Peyer's patch (tissue), 4 donors: ENCODE data around the gene AMPD3.

Source experiments
- POLR2A ChIP-seq, 2 donors: fragments of 450-650 bp; IDR thresholded peaks; one replicate each; pipeline ENCODE4 v1.5.1; 2017; ENCODE audit warnings: antibody characterized with exemption in 2 of 2, mild to moderate bottlenecking in 2 of 2, moderate library complexity in 2 of 2
- TF ChIP-seq, protein P1 (sequence below), 6 experiments: fragments of 450-650 bp in 4 of 6; fragments of 200-600 bp in 2 of 6; sonication (generic) in 1 of 6; IDR thresholded peaks; one replicate each; pipeline ENCODE4 v1.5.1; 2017 to 2019; ENCODE audit warnings: antibody characterized with exemption in 6 of 6, mild to moderate bottlenecking in 3 of 6, moderate library complexity in 1 of 6

DNA sequence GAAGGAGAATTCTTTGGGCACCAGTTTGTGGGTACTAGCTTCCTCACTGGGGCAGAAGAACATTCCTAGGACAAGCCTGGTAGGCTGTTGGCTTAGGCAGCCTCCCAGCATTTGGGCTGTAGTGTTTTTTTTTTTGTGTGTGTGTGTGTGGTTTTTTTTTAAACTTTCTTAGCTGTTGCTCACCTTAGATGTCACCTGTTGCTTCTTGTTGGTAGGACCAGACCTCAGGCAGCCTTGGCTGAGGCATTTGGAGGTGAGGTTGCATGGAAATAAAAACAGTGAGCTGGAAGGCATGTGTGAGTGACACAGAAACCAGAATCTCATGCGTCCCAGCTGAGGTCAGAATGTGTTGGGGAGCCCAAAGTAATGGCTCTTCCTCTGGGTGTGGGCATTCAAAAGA, 21.3 kb downstream of the AMPD3 start:
- TF ChIP-seq POLR2A (IDR thresholded peaks at IDR 0.05) = no peak
- TF ChIP-seq, protein P1, sequence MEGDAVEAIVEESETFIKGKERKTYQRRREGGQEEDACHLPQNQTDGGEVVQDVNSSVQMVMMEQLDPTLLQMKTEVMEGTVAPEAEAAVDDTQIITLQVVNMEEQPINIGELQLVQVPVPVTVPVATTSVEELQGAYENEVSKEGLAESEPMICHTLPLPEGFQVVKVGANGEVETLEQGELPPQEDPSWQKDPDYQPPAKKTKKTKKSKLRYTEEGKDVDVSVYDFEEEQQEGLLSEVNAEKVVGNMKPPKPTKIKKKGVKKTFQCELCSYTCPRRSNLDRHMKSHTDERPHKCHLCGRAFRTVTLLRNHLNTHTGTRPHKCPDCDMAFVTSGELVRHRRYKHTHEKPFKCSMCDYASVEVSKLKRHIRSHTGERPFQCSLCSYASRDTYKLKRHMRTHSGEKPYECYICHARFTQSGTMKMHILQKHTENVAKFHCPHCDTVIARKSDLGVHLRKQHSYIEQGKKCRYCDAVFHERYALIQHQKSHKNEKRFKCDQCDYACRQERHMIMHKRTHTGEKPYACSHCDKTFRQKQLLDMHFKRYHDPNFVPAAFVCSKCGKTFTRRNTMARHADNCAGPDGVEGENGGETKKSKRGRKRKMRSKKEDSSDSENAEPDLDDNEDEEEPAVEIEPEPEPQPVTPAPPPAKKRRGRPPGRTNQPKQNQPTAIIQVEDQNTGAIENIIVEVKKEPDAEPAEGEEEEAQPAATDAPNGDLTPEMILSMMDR (IDR thresholded peaks at IDR 0.05) = no peak
